GM18507 (cell line): ENCODE data around the gene PDLIM5.
"Not testable (repeated sequence)": the region's sequence is repeated elsewhere in the genome, so short reads cannot be mapped to it uniquely, and the experiment has no call there.

ENCODE experiments used
- DNase-seq: peaks from one replicate; pipeline ENCODE4 v3.0.0; 2011; ENCODE audit warnings: low read depth; ENCODE audit not compliant: insufficient read length; ENCODE audit errors: extremely low spot score
- FAIRE-seq: peaks from 2 replicates; lab custom pipeline; 2011; peaks lifted over from hg19 to GRCh38; lab: Jason Lieb, UNC

The PDLIM5 gene

DNA sequence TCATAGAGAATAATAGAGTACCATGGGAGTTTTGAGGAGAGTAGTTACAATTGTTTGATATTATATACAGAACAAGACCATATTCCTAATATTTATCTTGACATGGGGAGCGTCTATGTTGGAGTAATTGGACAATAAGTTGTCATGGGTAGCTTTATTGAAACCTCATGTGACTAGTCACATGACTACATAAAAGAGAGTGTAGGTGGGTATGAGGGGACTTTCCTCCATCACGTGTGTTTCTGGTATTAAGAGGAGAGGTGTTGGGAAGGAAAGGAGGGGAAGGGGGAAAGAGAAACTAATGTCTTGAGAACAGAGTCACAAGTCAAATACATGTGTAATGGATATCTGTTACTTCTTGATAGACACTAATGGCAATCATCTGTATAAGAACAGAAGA is 33.1 kb downstream of the PDLIM5 start:
- FAIRE-seq (no peak), DNase-seq (no peak)

- DNase-seq (no peak), FAIRE-seq (no peak)
Measured at GRCh38 chr4:94486372-94486801, 34.6 kb downstream of the PDLIM5 start.

DNA sequence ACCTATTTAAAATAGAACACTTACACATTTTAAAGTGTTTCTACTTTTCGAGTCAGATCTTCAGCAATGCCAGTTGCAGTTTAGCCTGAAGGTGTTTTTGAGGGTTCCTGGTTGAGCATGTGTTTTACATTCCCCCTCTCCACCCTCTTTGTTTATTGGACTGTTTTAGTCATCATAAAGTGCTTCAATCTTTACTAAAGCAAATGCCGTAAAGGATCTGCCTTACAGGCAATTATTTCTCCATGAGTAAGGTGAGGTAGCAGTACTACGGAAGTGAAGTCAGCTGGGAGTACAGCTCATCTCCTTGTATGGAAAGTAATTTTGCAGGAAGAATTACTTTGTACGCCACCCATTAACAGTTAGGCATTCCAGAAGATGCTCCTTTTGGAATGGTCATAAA is 36.9 kb downstream of the PDLIM5 start:
- DNase-seq (no peak), FAIRE-seq (no peak)

DNA sequence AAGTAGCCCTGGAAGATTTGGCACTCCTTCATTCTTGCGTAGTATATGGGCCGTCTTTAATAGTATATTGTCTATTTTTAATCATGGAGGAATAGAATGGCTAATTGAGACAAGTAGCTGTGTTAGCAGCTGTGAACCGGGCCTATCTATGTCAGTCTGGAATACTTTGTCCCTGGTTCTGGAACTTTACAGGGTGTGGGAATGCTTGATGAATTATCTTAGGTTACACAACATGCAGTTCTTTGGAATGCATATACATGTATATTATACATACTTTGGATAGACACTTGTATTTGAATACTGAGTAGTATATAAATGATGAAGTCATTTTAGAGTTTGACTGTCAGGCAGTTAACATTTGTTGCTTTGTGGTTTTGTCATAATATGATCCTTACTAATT is 37.4 kb downstream of the PDLIM5 start:
- FAIRE-seq (no peak), DNase-seq (no peak)

DNA sequence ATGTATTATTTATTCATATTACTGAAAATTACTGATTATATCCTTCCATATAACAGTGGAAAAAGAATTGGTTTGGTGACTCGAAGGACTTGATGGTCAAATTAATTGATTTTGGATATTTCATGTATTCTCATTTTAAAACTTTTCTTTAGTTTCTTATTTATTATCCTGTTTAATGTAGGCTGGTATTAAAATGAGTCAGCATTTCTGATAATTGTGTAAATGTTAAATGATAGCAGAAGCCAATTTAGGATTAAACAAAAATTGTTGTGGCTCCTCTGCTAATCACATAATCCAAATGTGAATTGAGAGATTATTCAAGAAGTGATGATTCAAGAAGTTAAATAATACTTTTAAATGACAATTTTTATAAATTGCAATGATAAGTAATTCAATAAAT is 38.7 kb downstream of the PDLIM5 start:
- DNase-seq (no peak), FAIRE-seq (no peak)

DNA sequence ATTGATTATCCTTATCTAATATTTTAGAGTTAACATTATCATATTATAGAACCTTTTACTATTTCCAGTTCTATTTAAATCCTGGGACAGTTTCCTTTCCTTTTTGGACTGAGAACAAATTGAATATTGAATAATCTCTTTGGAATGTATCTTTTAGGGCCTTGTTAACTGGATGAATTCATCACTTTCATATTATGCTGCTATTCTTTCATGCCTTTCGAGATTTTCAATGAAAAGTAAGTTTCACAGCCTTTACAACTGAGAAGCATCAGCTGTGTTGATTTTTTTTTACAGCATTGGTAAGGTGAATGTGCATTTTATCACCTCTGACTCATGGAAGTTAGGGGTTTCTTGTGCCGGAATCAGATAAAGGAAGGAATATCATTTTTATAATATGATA is 39.6 kb downstream of the PDLIM5 start:
- FAIRE-seq, result no peak
- DNase-seq, result no peak

DNA sequence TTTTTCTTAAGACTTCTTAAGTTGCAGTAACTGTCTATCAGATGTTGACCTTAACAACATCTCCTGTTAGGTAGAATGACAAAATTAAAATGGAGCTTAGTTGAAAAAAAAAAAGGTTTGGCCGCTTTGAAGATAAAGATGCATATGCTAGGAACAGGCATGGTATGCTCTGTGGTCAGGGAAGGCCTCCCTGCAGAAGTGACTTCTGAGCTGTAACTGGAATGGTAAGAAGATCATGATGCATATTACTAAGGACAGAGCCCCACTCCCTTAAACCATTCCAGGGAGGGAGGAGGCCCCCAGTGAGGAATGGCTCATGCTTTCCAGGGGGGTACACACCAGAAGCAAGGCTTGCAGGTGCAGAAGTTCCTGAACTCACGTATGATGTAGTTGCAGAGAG is 43.7 kb downstream of the PDLIM5 start:
- DNase-seq (no peak), FAIRE-seq (no peak)

- no peak for FAIRE-seq
- no peak for DNase-seq
Measured at GRCh38 chr4:94497690-94498089, 45.9 kb downstream of the PDLIM5 start.

- FAIRE-seq, result peak; percentile 69
- DNase-seq, result no peak
Measured at GRCh38 chr4:94498502-94498901, 46.8 kb downstream of the PDLIM5 start.

DNA sequence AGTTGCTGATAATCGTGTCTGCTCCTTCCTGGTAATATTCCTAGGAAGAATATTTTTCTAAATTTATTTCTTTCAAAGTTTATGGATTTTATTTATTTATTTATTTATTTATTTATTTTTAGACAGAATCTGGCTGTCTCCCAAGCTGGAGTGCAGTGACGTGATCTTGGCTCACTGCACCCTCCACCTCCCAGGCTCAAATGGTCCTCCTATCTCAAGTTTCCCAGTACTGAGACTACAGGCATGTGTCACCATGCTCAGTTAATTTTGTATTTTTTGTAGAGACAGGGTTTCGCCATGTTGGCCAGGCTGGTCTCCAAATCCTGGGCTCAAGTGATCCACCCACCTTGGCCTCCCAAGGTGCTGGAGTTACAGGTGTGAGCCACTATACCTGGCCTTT is 48.9 kb downstream of the PDLIM5 start:
- no peak for DNase-seq
- FAIRE-seq, result no peak

GRCh38 chr4:94504545-94504944 is 52.8 kb downstream of the PDLIM5 start:
- DNase-seq (no peak), FAIRE-seq (no peak)

DNA sequence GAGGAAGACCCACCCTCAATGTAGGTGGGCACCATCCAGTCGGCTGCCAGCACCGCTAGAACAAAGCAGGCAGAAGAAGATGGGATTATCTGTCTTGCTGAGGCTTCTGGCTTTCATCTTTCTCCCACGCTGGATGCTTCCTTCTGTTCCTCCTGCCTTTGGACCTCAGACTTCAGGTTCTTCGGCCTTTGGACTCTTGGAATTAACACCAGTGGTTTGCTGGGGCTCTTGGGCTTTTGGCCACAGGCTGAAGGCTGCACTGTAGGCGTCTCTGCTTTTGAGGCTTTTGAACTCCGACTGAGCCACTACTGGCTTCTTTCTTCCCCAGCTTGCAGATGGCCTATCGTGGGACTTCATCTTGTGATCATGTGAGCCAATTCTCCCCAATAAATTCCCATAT is 55.1 kb downstream of the PDLIM5 start:
- FAIRE-seq, result no peak

GRCh38 chr4:94507281-94507680 is 55.5 kb downstream of the PDLIM5 start:
- DNase-seq (no peak), FAIRE-seq (no peak)

More for the DNA sequence above, 55.1 kb downstream of the PDLIM5 start:
- DNase-seq, result no peak

DNA sequence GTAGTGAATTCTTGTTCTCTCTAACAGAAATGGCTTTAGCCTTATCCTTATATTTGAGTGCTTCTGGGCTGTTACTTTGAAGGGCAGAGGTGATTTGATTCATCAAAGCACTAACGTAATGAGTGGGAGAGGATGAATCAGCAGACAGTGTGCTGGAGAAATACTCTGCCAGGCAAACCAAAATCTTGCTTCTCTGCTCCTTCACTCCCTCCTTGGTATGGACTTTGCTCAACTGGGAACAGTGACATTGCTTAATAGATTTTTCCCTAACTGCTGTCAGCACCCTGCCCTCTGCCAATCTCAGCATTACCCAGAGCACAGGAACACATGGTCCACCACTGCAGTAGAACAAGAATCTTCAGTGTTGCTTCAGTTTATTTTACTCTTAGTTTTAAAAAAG is 56.0 kb downstream of the PDLIM5 start:
- FAIRE-seq, result no peak

GRCh38 chr4:94508296-94508695 is 56.6 kb downstream of the PDLIM5 start:
- FAIRE-seq, result no peak
- DNase-seq, result no peak

More for the DNA sequence above, 56.0 kb downstream of the PDLIM5 start:
- no peak for DNase-seq

DNA sequence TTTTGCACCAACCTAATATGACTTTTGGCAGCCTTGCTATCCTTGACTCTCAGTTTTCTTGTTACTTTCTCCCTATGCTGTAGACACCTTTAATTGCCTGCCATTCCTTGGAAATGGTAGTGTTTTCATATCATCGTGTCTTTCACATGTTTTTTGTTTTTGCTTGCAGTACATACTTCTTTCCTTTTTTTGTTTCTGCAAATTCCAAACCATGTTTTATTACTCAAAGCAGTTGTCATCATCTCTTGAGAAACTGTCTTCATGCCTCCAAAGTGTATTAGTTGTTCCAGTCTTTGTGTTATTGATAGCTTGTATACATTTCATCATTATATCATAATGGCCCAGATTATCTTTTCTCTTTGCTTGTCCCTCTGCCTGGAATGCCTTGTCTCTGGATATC is 57.1 kb downstream of the PDLIM5 start:
- no peak for FAIRE-seq
- DNase-seq, result no peak

GRCh38 chr4:94511591-94511990 is 59.8 kb downstream of the PDLIM5 start:
- FAIRE-seq, result no peak
- DNase-seq, result no peak

DNA sequence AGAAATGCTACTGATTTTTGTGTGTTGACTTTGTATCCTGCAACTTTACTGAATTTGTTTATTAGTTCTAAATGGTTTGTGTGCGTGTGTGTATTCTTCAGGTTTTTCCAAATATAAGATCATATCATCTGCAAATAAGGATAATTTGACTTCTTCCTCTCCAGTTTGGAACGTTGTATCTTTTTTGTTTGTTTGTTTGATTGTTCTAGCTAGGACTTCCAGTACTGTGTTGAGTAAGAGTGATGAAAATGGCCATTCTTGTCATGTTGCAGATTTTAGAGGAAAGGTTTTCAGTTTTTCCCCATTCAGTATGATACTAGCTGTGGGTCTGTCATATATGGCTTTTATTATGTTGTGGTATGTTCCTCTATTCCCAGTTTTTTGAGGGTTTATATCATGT is 61.8 kb downstream of the PDLIM5 start:
- FAIRE-seq, DNase-seq: not testable (repeated sequence)

- no peak for FAIRE-seq
- DNase-seq, result no peak
Measured at GRCh38 chr4:94515365-94515764, 63.6 kb downstream of the PDLIM5 start.

DNA sequence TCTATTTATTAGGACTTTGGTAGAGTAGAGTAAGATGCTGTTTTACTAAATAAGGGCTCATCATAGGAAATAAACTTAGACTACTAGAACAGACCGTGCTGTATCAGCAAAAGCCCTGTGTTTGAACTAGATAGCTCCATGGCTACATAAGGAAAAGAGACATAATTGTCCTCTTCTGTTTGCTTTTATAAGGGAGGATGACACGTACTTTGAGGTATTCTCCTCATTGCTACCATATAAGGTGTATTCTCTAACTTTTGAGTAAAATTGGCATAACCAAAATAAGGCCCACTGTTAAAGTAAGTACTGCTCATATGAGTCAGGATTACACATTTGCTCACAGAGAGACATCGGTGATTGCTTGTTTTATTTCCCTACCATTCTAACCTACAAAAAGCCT is 64.3 kb downstream of the PDLIM5 start:
- FAIRE-seq (no peak), DNase-seq (no peak)

GRCh38 chr4:94516999-94517398 is 65.3 kb downstream of the PDLIM5 start:
- DNase-seq (no peak), FAIRE-seq (no peak)

GRCh38 chr4:94517492-94517891 is 65.8 kb downstream of the PDLIM5 start:
- DNase-seq (no peak), FAIRE-seq (no peak)
